ENCODE data around the gene EIF2B5.
A peak's percentile ranks its signal among the peaks of the same experiment; 100 is the strongest.
"Not testable (repeated sequence)": the region's sequence is repeated elsewhere in the genome, so short reads cannot be mapped to it uniquely, and the experiment has no call there.

EIF2B5 gene

GRCh38 chr3:184148076-184148475 is 12.9 kb downstream of the EIF2B5 start:
- DNase-seq, result no peak

GRCh38 chr3:184149123-184149522 is 14.0 kb downstream of the EIF2B5 start:
- DNase-seq, result no peak

- DNase-seq, result not testable (repeated sequence)
These were observed 14.6 kb downstream of the EIF2B5 start for GRCh38 chr3:184149770-184150169.

GRCh38 chr3:184154885-184155643 is 19.9 kb downstream of the EIF2B5 start, which contains the start of gene DVL3:
DVL3 (plus strand) TSS chr3:184155377; CDS start chr3:184155636, 259 bp downstream.
- peak; percentile 68 for DNase-seq

GRCh38 chr3:184155644-184156521 is 20.7 kb downstream of the EIF2B5 start:
- peak; percentile 40 for DNase-seq

- peak; percentile 53 for DNase-seq
These were observed 21.4 kb downstream of the EIF2B5 start for GRCh38 chr3:184156522-184156955.

GRCh38 chr3:184157206-184157605 is 22.0 kb downstream of the EIF2B5 start:
- no peak for DNase-seq

GRCh38 chr3:184158404-184158803 is 23.2 kb downstream of the EIF2B5 start:
- DNase-seq, result no peak

GRCh38 chr3:184160456-184160855 is 25.3 kb downstream of the EIF2B5 start:
- peak; percentile 46 for DNase-seq

- DNase-seq, result not testable (repeated sequence)
These were observed 27.5 kb downstream of the EIF2B5 start for GRCh38 chr3:184162571-184163070.

- no peak for DNase-seq
These were observed 29.6 kb downstream of the EIF2B5 start for GRCh38 chr3:184164648-184165330.

GRCh38 chr3:184165543-184165942 is 30.4 kb downstream of the EIF2B5 start:
- DNase-seq, result no peak

- no peak for DNase-seq
These were observed 31.5 kb downstream of the EIF2B5 start for GRCh38 chr3:184166671-184167070.

- DNase-seq, result no peak
These were observed 32.6 kb downstream of the EIF2B5 start for GRCh38 chr3:184167786-184168185.

- DNase-seq, result no peak
These were observed 33.4 kb downstream of the EIF2B5 start for GRCh38 chr3:184168363-184169120.

- no peak for DNase-seq
These were observed 35.0 kb downstream of the EIF2B5 start for GRCh38 chr3:184169896-184170875.

- DNase-seq, result no peak
These were observed 36.4 kb downstream of the EIF2B5 start for GRCh38 chr3:184171562-184171961.

- DNase-seq, result no peak
These were observed 37.7 kb downstream of the EIF2B5 start for GRCh38 chr3:184172681-184173373.

GRCh38 chr3:184173374-184173722 is 38.2 kb downstream of the EIF2B5 start:
- no peak for DNase-seq

- DNase-seq, result no peak
These were observed 39.1 kb downstream of the EIF2B5 start for GRCh38 chr3:184174284-184174645.
